ENCODE data around the gene MRAP2. TPM values are rescaled to one million over a fixed set of nuclear protein-coding genes. Genes with fewer than 3 reads are reported as not detected.

MRAP2 gene, protein sequence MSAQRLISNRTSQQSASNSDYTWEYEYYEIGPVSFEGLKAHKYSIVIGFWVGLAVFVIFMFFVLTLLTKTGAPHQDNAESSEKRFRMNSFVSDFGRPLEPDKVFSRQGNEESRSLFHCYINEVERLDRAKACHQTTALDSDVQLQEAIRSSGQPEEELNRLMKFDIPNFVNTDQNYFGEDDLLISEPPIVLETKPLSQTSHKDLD
- total RNA-seq (30.6 TPM), polyA plus RNA-seq (ENCODE audit: insufficient read depth in 1 of 8, insufficient read length in 8 of 8, low replicate concordance in 1 of 8) (10 to 100 TPM; 15.0 to 40.8 (median 24.4) TPM)
- long read RNA-seq, donor 1, transcript MRAP2-201 (4 exons, 2,153 nt) = major isoform, 5 of 5 reads
- long read RNA-seq, donor 1, partial matches to known transcripts = 0 of 5 reads
- long read RNA-seq, donor 1, other reads (novel, unspliced or antisense) = 0 of 5 reads
- long read RNA-seq, donor 2, partial matches to known transcripts = 0 of 1 reads
- long read RNA-seq, donor 2, other reads (novel, unspliced or antisense) = 0 of 1 reads
- long read RNA-seq, donor 3, partial matches to known transcripts = 0 of 4 reads
- long read RNA-seq, donor 3, other reads (novel, unspliced or antisense) = 0 of 4 reads
- long read RNA-seq, donor 4, transcript MRAP2-201 (4 exons, 2,153 nt) = major isoform, 6 of 6 reads
- long read RNA-seq, donor 4, partial matches to known transcripts = 0 of 6 reads
- long read RNA-seq, donor 4, other reads (novel, unspliced or antisense) = 0 of 6 reads
- long read RNA-seq, donor 5, partial matches to known transcripts = 20 of 24 reads
- long read RNA-seq, donor 5, other reads (novel, unspliced or antisense) = 0 of 24 reads
- long read RNA-seq, donor 6, transcript MRAP2-201 (4 exons, 2,153 nt) = major isoform, 8 of 8 reads
- long read RNA-seq, donor 6, partial matches to known transcripts = 0 of 8 reads
- long read RNA-seq, donor 6, other reads (novel, unspliced or antisense) = 0 of 8 reads
- long read RNA-seq, donor 7, transcript MRAP2-201 (4 exons, 2,153 nt) = major isoform, 6 of 6 reads
- long read RNA-seq, donor 7, partial matches to known transcripts = 0 of 6 reads
- long read RNA-seq, donor 7, other reads (novel, unspliced or antisense) = 0 of 6 reads
- long read RNA-seq, donor 8, transcript MRAP2-201 (4 exons, 2,153 nt) = major isoform, 5 of 5 reads
- long read RNA-seq, donor 8, partial matches to known transcripts = 0 of 5 reads
- long read RNA-seq, donor 8, other reads (novel, unspliced or antisense) = 0 of 5 reads
- long read RNA-seq, donor 9, partial matches to known transcripts = 0 of 4 reads
- long read RNA-seq, donor 9, other reads (novel, unspliced or antisense) = 0 of 4 reads
- long read RNA-seq, donor 10, transcript MRAP2-201 (4 exons, 2,153 nt) = major isoform, 6 of 6 reads
- long read RNA-seq, donor 10, partial matches to known transcripts = 0 of 6 reads
- long read RNA-seq, donor 10, other reads (novel, unspliced or antisense) = 0 of 6 reads
- long read RNA-seq, donor 11, transcript MRAP2-201 (4 exons, 2,153 nt) = major isoform, 8 of 8 reads
- long read RNA-seq, donor 11, partial matches to known transcripts = 0 of 8 reads
- long read RNA-seq, donor 11, other reads (novel, unspliced or antisense) = 0 of 8 reads

DNA sequence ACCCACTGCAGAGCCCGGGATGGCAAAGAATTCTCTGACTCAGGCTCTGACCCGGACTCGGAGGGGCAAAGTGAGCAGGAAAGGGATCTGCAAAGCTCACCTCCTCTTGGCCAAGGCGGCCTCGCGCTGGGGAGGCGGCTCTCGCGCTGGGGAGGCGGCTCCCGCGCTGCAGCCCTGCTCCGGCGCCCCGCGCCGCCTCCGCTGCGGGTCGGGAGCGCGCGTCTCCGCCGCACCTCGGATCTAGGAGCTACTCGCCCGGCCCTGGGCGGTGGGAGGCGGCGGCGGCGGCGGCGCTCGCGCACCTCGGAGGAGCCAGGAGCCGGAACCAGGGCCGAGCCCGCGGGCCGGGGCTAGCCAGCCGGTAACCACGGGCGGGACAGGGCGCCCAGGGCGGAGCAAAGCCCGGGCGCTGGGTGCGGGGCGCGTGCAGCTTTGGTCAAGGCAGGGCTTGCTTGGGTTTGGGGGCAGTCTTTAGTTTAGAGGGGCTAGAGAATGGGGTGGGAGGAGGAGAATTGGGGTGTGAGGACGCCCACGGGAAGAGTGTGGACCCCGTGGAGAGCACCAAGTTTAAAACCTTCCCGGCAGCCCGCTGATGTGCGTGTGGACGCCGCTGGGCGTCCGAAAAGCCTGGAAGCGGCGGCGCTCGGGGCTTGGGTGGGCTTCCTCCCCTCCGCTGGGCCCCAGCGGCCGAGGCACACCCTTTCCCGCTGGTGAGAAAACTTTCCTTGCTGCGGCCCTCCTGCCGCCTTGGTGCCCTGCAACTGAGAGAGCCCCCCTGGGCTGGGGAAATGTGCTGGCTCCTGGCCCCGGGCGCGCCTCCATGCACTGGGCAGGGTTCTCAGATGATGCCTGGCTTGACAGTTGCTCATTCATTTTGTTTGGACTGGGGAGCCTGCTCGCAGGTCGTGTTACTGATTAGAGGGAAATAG is at the start of gene MRAP2:
MRAP2 (plus strand) TSS at position 250 of the 929 bp plus-strand sequence. CDS start 21,547 bp downstream, outside the sequence.
- H3K4me3 ChIP-seq (ENCODE audit: low read length) = peak within 1 kb of the TSS; percentile 64
- peak; percentile 46 for DNase-seq
- H3K27me3 ChIP-seq (ENCODE audit: control insufficient read depth, insufficient read depth, low read length) = no peaks in the 10 kb centered on the region
- peak within 1 kb of the TSS; percentile 85 for H3K27ac ChIP-seq (ENCODE audit: low read length)
- H3K9me3 ChIP-seq (replicated peaks; ENCODE audit: control insufficient read depth, low read depth, low read length) = no peaks in the 10 kb centered on the region
- H3K36me3 ChIP-seq (ENCODE audit: control insufficient read depth, insufficient read depth, low read length) = no peaks in the 10 kb centered on the region
- under 1% methylated on average over 74 of the region's 78 CpGs for WGBS (ENCODE audit: insufficient coverage)
- H3K4me1 ChIP-seq (ENCODE audit: control insufficient read depth, insufficient read depth, low read length) = peaks cover 9% of the 10 kb centered on the region

DNA sequence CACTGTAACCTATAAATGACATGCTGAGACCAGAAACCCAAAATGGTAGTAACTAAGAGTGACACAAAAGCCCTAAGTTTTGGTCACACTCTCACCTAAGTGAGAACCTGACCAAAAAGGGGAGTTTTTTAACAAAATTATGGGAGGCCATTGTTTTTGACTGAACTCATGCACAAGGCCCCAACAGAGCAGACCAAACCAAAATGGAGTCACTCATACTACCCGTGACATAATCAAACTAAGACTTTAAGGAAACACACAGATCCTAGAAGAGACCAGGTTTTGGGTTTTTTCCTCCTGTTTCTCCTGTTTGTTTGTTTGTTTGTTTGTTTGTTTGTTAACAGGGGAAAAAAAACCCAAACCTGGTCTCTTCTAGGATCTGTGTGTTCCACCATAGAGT is 49.2 kb upstream of the MRAP2 start:
- H3K36me3 ChIP-seq (ENCODE audit: control insufficient read depth, insufficient read depth, low read length) = no peaks in the 10 kb centered on the region
- DNase-seq = no peak
- H3K27me3 ChIP-seq (ENCODE audit: control insufficient read depth, insufficient read depth, low read length) = no peaks in the 10 kb centered on the region
- no CpG with 5 or more reads among the region's 1 CpG for WGBS (ENCODE audit: insufficient coverage)
- no peaks in the 10 kb centered on the region for H3K4me1 ChIP-seq (ENCODE audit: control insufficient read depth, insufficient read depth, low read length)
- no peaks in the 10 kb centered on the region for H3K9me3 ChIP-seq (replicated peaks; ENCODE audit: control insufficient read depth, low read depth, low read length)
- H3K4me3 ChIP-seq (ENCODE audit: low read length) = no peak overlapping the region
- H3K27ac ChIP-seq (ENCODE audit: low read length) = no peak overlapping the region

DNA sequence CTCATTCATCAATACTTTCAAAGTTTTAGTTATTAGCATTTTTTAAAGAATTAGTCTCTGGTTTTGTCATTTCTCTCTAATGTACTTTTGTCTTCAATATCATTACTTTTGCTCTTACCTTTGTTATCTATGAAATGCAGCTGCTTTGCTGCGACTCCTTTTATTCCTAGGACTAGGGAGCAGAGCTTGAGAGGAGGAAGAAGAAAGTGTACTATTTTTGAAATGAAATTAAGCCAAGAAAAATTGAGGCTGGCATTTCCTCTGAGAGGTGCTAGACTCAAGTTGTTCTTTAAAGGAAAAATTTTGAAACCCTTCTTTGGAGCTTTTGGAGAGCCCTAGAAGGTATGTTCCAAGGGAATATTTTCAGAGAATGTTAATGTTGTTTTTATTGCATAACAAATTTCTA is 48.3 kb upstream of the MRAP2 start:
- Histone ChIP-seq H3K4me3 (ENCODE audit: low read length) (no peak overlapping the region), H3K36me3 (ENCODE audit: control insufficient read depth, insufficient read depth, low read length) (no peaks in the 10 kb centered on the region), H3K4me1 (ENCODE audit: control insufficient read depth, insufficient read depth, low read length) (no peaks in the 10 kb centered on the region), H3K27ac (ENCODE audit: low read length) (no peak overlapping the region), H3K27me3 (ENCODE audit: control insufficient read depth, insufficient read depth, low read length) (no peaks in the 10 kb centered on the region), H3K9me3 (replicated peaks; ENCODE audit: control insufficient read depth, low read depth, low read length) (no peaks in the 10 kb centered on the region)
- WGBS (ENCODE audit: insufficient coverage) = no CpG with 5 or more reads among the region's 1 CpG
- DNase-seq = no peak

DNA sequence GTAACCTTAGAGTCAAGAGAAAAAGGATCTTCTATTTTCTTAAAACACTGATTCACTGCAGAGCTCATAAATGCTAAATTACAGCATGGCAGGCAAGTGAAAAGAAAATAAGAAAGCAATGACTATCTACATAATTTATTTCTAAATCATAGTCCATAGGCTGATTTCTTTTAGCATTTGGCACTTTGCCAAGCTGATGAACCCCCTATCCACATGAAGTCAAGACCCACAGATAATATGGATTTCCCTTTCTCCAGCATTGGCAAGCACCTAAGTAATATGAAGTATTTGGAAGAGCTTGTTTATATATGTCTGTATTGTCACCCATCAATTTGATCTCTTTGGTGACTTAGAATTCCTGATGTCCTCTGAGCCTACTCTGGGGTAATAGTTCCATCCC is 47.9 kb upstream of the MRAP2 start:
- no peaks in the 10 kb centered on the region for H3K9me3 ChIP-seq (replicated peaks; ENCODE audit: control insufficient read depth, low read depth, low read length)
- H3K4me3 ChIP-seq (ENCODE audit: low read length) = no peak overlapping the region
- no peaks in the 10 kb centered on the region for H3K4me1 ChIP-seq (ENCODE audit: control insufficient read depth, insufficient read depth, low read length)
- no peaks in the 10 kb centered on the region for H3K36me3 ChIP-seq (ENCODE audit: control insufficient read depth, insufficient read depth, low read length)
- no peak for DNase-seq
- no peaks in the 10 kb centered on the region for H3K27me3 ChIP-seq (ENCODE audit: control insufficient read depth, insufficient read depth, low read length)
- no peak overlapping the region for H3K27ac ChIP-seq (ENCODE audit: low read length)

DNA sequence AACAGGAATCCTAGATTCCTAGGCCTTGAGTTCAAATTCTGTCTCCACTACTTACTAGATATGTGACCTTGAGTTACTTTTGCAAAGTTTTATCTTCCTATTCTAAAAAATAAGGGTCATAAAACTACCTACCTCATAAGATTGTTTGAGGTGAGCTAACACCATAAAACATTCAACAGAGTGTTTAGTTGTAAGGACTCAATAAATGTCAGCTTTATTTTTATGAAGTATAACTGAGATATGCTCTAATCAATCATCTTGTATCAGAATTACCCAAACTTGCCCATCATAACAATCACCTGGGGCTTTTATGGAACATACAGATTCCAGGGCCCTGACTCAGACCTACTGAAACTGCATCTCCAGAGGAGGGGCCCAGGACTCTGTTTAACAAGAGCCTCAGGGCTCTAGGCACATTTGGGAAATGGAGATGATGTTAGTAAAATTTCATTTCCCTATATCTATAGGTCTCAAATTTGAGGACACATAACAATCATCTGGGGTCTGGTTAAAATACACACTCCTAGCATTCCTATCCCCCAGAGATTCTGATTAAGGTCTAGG is 35.5 kb upstream of the MRAP2 start:
- Histone ChIP-seq H3K4me3 (ENCODE audit: low read length) (no peak overlapping the region), H3K4me1 (ENCODE audit: control insufficient read depth, insufficient read depth, low read length) (no peaks in the 10 kb centered on the region), H3K27ac (ENCODE audit: low read length) (no peak overlapping the region), H3K36me3 (ENCODE audit: control insufficient read depth, insufficient read depth, low read length) (no peaks in the 10 kb centered on the region), H3K9me3 (replicated peaks; ENCODE audit: control insufficient read depth, low read depth, low read length) (no peaks in the 10 kb centered on the region), H3K27me3 (ENCODE audit: control insufficient read depth, insufficient read depth, low read length) (no peaks in the 10 kb centered on the region)
- DNase-seq = no peak

DNA sequence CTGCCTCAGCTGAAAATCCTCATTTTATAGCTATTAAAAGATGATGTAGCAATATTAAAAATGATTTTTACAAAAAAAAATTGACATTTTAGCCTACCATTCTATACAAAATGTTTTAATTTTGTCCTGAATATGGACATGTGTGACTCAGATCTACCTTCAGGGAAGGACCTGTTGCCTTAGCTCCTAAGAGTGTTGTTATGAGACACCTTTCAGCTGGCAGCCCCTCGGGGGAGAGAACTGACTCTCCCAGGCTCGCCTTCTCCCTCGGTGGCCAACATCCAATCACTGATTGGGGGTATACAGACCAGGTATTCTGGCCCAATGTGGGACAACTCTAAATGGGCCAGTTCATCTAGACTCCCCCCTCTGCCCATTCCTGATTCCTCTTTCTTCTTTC is 32.5 kb upstream of the MRAP2 start:
- H3K27ac ChIP-seq (ENCODE audit: low read length) = no peak overlapping the region
- no peaks in the 10 kb centered on the region for H3K36me3 ChIP-seq (ENCODE audit: control insufficient read depth, insufficient read depth, low read length)
- H3K9me3 ChIP-seq (replicated peaks; ENCODE audit: control insufficient read depth, low read depth, low read length) = no peaks in the 10 kb centered on the region
- H3K4me3 ChIP-seq (ENCODE audit: low read length) = no peak overlapping the region
- 89% methylated on average over 3 of the region's 3 CpGs for WGBS (ENCODE audit: insufficient coverage)
- no peaks in the 10 kb centered on the region for H3K27me3 ChIP-seq (ENCODE audit: control insufficient read depth, insufficient read depth, low read length)
- no peaks in the 10 kb centered on the region for H3K4me1 ChIP-seq (ENCODE audit: control insufficient read depth, insufficient read depth, low read length)
- no peak for DNase-seq

DNA sequence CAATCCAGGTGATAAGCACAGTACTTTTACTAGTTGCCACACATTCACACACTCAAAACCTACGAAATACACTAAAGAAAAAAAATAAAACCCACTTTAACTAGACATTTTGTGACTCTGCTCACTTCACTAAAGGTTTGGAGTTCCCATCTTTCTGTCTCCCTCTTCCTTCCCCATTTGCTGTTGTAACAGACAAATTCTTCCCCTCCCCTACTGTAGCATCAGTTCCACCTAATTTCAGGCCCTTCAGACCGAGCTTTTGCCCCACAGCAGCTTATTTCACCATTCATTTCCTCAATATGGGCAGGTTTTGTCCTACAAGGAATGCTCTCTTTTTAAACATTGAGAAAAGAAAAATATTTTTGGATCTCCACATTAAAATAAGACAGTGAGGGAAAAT is 31.3 kb upstream of the MRAP2 start:
- no peaks in the 10 kb centered on the region for H3K36me3 ChIP-seq (ENCODE audit: control insufficient read depth, insufficient read depth, low read length)
- H3K9me3 ChIP-seq (replicated peaks; ENCODE audit: control insufficient read depth, low read depth, low read length) = no peaks in the 10 kb centered on the region
- no peak for DNase-seq
- H3K27ac ChIP-seq (ENCODE audit: low read length) = no peak overlapping the region
- no peaks in the 10 kb centered on the region for H3K27me3 ChIP-seq (ENCODE audit: control insufficient read depth, insufficient read depth, low read length)
- no peaks in the 10 kb centered on the region for H3K4me1 ChIP-seq (ENCODE audit: control insufficient read depth, insufficient read depth, low read length)
- H3K4me3 ChIP-seq (ENCODE audit: low read length) = no peak overlapping the region
- 80% methylated on average over 1 of the region's 2 CpGs for WGBS (ENCODE audit: insufficient coverage)

DNA sequence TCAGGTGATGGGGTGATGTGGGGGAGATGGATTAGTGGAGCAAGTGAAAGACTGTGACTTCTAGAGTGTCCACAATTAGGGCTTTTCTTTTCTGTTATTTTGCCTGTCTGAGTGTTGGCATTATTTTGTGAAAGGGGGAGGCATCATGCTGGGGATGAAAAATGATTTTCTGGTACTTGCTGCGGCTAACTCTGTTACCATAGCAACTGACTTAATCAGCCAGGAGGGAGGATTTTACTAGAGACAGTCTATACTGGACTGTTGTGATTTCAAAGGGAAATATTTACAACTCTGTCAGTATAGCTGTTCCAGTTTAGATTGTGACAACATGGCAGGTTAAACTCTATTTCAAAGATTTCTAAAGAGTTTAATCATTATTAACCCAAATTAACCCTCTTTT is 30.4 kb upstream of the MRAP2 start:
- Histone ChIP-seq H3K4me3 (ENCODE audit: low read length) (no peak overlapping the region), H3K9me3 (replicated peaks; ENCODE audit: control insufficient read depth, low read depth, low read length) (no peaks in the 10 kb centered on the region), H3K27ac (ENCODE audit: low read length) (no peak overlapping the region), H3K4me1 (ENCODE audit: control insufficient read depth, insufficient read depth, low read length) (no peaks in the 10 kb centered on the region), H3K27me3 (ENCODE audit: control insufficient read depth, insufficient read depth, low read length) (no peaks in the 10 kb centered on the region), H3K36me3 (ENCODE audit: control insufficient read depth, insufficient read depth, low read length) (no peaks in the 10 kb centered on the region)
- no peak for DNase-seq
- WGBS (ENCODE audit: insufficient coverage) = no CpG with 5 or more reads among the region's 1 CpG

DNA sequence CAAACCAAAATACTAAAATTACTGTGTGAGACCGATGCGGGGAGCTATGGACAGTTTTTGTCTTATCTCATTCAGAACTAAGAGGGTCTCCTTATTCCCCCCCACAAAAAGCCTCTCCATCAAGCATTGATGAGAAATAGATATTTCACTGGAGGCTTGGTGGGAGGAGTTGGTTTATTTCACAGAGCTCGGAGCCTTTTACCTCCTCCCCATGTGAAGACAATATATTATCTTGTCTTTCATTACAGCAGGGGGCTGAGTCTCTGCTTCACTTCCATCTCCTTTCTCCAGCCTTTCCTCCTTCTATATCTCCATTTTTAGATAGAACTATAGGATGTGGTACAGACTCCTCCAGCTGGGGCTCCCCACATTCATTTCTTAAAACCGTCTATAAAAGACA is 29.9 kb upstream of the MRAP2 start:
- Histone ChIP-seq H3K4me1 (ENCODE audit: control insufficient read depth, insufficient read depth, low read length) (no peaks in the 10 kb centered on the region), H3K27ac (ENCODE audit: low read length) (no peak overlapping the region), H3K27me3 (ENCODE audit: control insufficient read depth, insufficient read depth, low read length) (no peaks in the 10 kb centered on the region), H3K4me3 (ENCODE audit: low read length) (no peak overlapping the region), H3K9me3 (replicated peaks; ENCODE audit: control insufficient read depth, low read depth, low read length) (no peaks in the 10 kb centered on the region), H3K36me3 (ENCODE audit: control insufficient read depth, insufficient read depth, low read length) (no peaks in the 10 kb centered on the region)
- no CpG with 5 or more reads among the region's 4 CpGs for WGBS (ENCODE audit: insufficient coverage)
- no peak for DNase-seq

All from muscle of leg (tissue), 16 donors.